Activated CD4-positive, alpha-beta T cell treated with anti-CD3 and anti-CD28 coated beads, Interleukin-2, amount 50 U/mL, for 16 hours (primary cell): ENCODE results near the gene NXT1.
A peak's percentile ranks its signal among the peaks of the same experiment; 100 is the strongest.
"Not testable (repeated sequence)": the region's sequence is repeated elsewhere in the genome, so short reads cannot be mapped to it uniquely, and the experiment has no call there.

ENCODE experiments used
- DNase-seq: peaks from one replicate; pipeline ENCODE4 v3.0.0-alpha.2; 2020

The NXT1 gene

GRCh38 chr20:23331450-23332350 lies 18.9 kb upstream of the NXT1 start:
- DNase-seq = no peak

GRCh38 chr20:23332467-23332866 lies 18.1 kb upstream of the NXT1 start:
- DNase-seq = no peak

GRCh38 chr20:23334111-23334510 lies 16.5 kb upstream of the NXT1 start:
- DNase-seq = no peak

- DNase-seq = no peak
These were observed 15.1 kb upstream of the NXT1 start for GRCh38 chr20:23335521-23335920.

GRCh38 chr20:23336476-23336875 lies 14.1 kb upstream of the NXT1 start:
- no peak for DNase-seq

GRCh38 chr20:23337312-23337711 lies 13.3 kb upstream of the NXT1 start:
- DNase-seq = no peak

GRCh38 chr20:23339986-23340385 lies 10.6 kb upstream of the NXT1 start:
- no peak for DNase-seq

GRCh38 chr20:23340524-23340923 lies 10.1 kb upstream of the NXT1 start:
- DNase-seq = peak; percentile 30

- no peak for DNase-seq
These were observed 9.5 kb upstream of the NXT1 start for GRCh38 chr20:23341073-23341472.

- DNase-seq = no peak
These were observed 7.0 kb upstream of the NXT1 start for GRCh38 chr20:23343590-23343989.

GRCh38 chr20:23344336-23344735 lies 6.3 kb upstream of the NXT1 start:
- no peak for DNase-seq

GRCh38 chr20:23346002-23346401 lies 4.6 kb upstream of the NXT1 start:
- DNase-seq = no peak

- DNase-seq = no peak
These were observed 2.8 kb upstream of the NXT1 start for GRCh38 chr20:23347791-23348190.

GRCh38 chr20:23348510-23348909 lies 2.1 kb upstream of the NXT1 start:
- DNase-seq = not testable (repeated sequence)

GRCh38 chr20:23349338-23350195 lies 1.0 kb upstream of the NXT1 start:
- peak; percentile 80 for DNase-seq

- peak; percentile 70 for DNase-seq
These were observed 580 bp downstream of the NXT1 start for GRCh38 chr20:23350904-23351838.

GRCh38 chr20:23356203-23356602 lies 5.6 kb downstream of the NXT1 start:
- DNase-seq = no peak

- DNase-seq = peak; percentile 100
These were observed 7.4 kb downstream of the NXT1 start for GRCh38 chr20:23357767-23358562.

GRCh38 chr20:23358563-23358906 lies 7.9 kb downstream of the NXT1 start:
- no peak for DNase-seq

- no peak for DNase-seq
These were observed 8.5 kb downstream of the NXT1 start for GRCh38 chr20:23358923-23359593.

- no peak for DNase-seq
These were observed 9.9 kb downstream of the NXT1 start for GRCh38 chr20:23360531-23360930.

GRCh38 chr20:23361119-23361475 lies 10.5 kb downstream of the NXT1 start:
- DNase-seq = no peak
